Neural cell (in vitro differentiated cells): ENCODE measurements around the gene ITPR2. TPM values are rescaled to one million over a fixed set of nuclear protein-coding genes. Genes with fewer than 3 reads are reported as not detected.

Experiments
- H2AFZ ChIP-seq: fragments of 200-600, 300-800 bp; sonication (generic), shearing (Covaris generic); 2 replicates; pipeline ENCODE4 v1.6.0; 2014; ENCODE audit warnings: low read depth, mild to moderate bottlenecking, antibody characterized with exemption, low read length, moderate library complexity
- H3F3A ChIP-seq: fragments of 200-600 bp; shearing (Covaris generic); 2 replicates; pipeline ENCODE4 v1.6.1; 2016; ENCODE audit warnings: mild to moderate bottlenecking, moderate library complexity, mixed read lengths, antibody characterized with exemption, low read length; ENCODE audit not compliant: insufficient read depth, poor library complexity, severe bottlenecking
- H3K27ac ChIP-seq: fragments of 200-600, 300-800 bp; sonication (generic), shearing (Covaris generic); 2 replicates; pipeline ENCODE4 v1.5.1; 2014; ENCODE audit warnings: mild to moderate bottlenecking, low read length, moderate library complexity
- H3K27me3 ChIP-seq: fragments of 300-800, 200-600 bp; sonication (generic), shearing (Covaris generic); 2 replicates; pipeline ENCODE4 v1.6.0; 2014; ENCODE audit warnings: mild to moderate bottlenecking, low read depth, low read length, moderate library complexity; ENCODE audit not compliant: insufficient read depth
- H3K36me3 ChIP-seq: fragments of 300-800, 200-600 bp; sonication (generic), shearing (Covaris generic); 2 replicates; pipeline ENCODE4 v1.5.1; 2014; ENCODE audit warnings: mild to moderate bottlenecking, antibody characterized with exemption, low read length, moderate library complexity; ENCODE audit not compliant: insufficient read depth
- H3K4me2 ChIP-seq: fragments of 300-800, 200-600 bp; sonication (generic), shearing (Covaris generic); 2 replicates; pipeline ENCODE4 v1.6.0; 2014; ENCODE audit warnings: mild to moderate bottlenecking, low read length
- H3K4me3 ChIP-seq: fragments of 300-800, 200-600 bp; sonication (generic), shearing (Covaris generic); 2 replicates; pipeline ENCODE4 v1.5.1; 2014; ENCODE audit warnings: mild to moderate bottlenecking, low read length, moderate library complexity
- H3K79me2 ChIP-seq: fragments of 200-600 bp; shearing (Covaris generic); replicated peaks from 2 replicates; pipeline ENCODE4 v1.6.0; 2014; ENCODE audit warnings: mild to moderate bottlenecking, low read length, moderate library complexity; ENCODE audit not compliant: insufficient read depth
- H3K9ac ChIP-seq: fragments of 300-800, 200-600 bp; sonication (generic), shearing (Covaris generic); 2 replicates; pipeline ENCODE4 v1.6.1; 2016; ENCODE audit warnings: mild to moderate bottlenecking, low read length, mixed read lengths
- H3K9me2 ChIP-seq: fragments of 200-600 bp; shearing (Covaris generic); 2 replicates; pipeline ENCODE4 v1.6.1; 2016; ENCODE audit warnings: mild to moderate bottlenecking, low read length, mixed read lengths; ENCODE audit not compliant: insufficient read depth
- H3K9me3 ChIP-seq: fragments of 200-600, 300-800 bp; sonication (generic), shearing (Covaris generic); 2 replicates; pipeline ENCODE4 v1.6.1; 2016; ENCODE audit warnings: mild to moderate bottlenecking, mixed run types, low read length, moderate library complexity, mixed read lengths
- H4K20me1 ChIP-seq: fragments of 200-600 bp; shearing (Covaris generic); 2 replicates; pipeline ENCODE4 v1.6.1; 2016; ENCODE audit warnings: mild to moderate bottlenecking, mixed run types; ENCODE audit not compliant: insufficient read depth
- CTCF ChIP-seq: fragments of 450-650 bp; IDR thresholded peaks from 2 replicates; pipeline ENCODE4 v1.5.1; 2014; ENCODE audit warnings: antibody characterized with exemption, mild to moderate bottlenecking, moderate library complexity; ENCODE audit not compliant: poor library complexity, severe bottlenecking
- EP300 ChIP-seq: fragments of 450-650 bp; conservative IDR thresholded peaks from 2 replicates; pipeline ENCODE4 v1.6.1; 2014; ENCODE audit warnings: antibody characterized with exemption, mild to moderate bottlenecking, moderate library complexity; ENCODE audit not compliant: poor library complexity, severe bottlenecking
- EZH2 ChIP-seq: fragments of 200-600, 300-800 bp; shearing (Covaris generic), sonication (generic); IDR thresholded peaks from 2 replicates; pipeline ENCODE4 v1.6.1; 2014; ENCODE audit warnings: antibody characterized with exemption, low read length, borderline replicate concordance, mild to moderate bottlenecking; ENCODE audit not compliant: insufficient read depth, poor library complexity, severe bottlenecking
- MXI1 ChIP-seq: fragments of 450-650 bp; conservative IDR thresholded peaks from 2 replicates; pipeline ENCODE4 v1.6.1; 2014; ENCODE audit warnings: antibody characterized with exemption, mild to moderate bottlenecking; ENCODE audit not compliant: poor library complexity, severe bottlenecking
- POLR2AphosphoS5 ChIP-seq: IDR thresholded peaks from 2 replicates; pipeline ENCODE4 v1.6.1; 2012
- RAD21 ChIP-seq: fragments of 450-650 bp; conservative IDR thresholded peaks from 2 replicates; pipeline ENCODE4 v1.6.1; 2014; ENCODE audit warnings: antibody characterized with exemption, mild to moderate bottlenecking, moderate library complexity
- SMC3 ChIP-seq: fragments of 450-650 bp; conservative IDR thresholded peaks from 2 replicates; pipeline ENCODE4 v1.6.1; 2014; ENCODE audit warnings: antibody characterized with exemption, mild to moderate bottlenecking, moderate library complexity; ENCODE audit not compliant: poor library complexity
- TAF1 ChIP-seq: IDR thresholded peaks from 2 replicates; pipeline ENCODE4 v1.6.1; 2012; ENCODE audit warnings: low read depth
- polyA plus RNA-seq: library from polyadenylated mRNA; depleted of rRNA; stranded (reverse); fragments of >200 nt; gene quantifications from 2 replicates; pipeline ENCODE4 v1.2.3, GENCODE V29; 2014
- TF ChIP-seq, protein P1 (sequence below): IDR thresholded peaks from 2 replicates; pipeline ENCODE4 v1.6.1; 2012; ENCODE audit warnings: borderline replicate concordance

Gene ITPR2
- polyA plus RNA-seq, 1 donor from 2014 or later = 2.0 TPM

DNA sequence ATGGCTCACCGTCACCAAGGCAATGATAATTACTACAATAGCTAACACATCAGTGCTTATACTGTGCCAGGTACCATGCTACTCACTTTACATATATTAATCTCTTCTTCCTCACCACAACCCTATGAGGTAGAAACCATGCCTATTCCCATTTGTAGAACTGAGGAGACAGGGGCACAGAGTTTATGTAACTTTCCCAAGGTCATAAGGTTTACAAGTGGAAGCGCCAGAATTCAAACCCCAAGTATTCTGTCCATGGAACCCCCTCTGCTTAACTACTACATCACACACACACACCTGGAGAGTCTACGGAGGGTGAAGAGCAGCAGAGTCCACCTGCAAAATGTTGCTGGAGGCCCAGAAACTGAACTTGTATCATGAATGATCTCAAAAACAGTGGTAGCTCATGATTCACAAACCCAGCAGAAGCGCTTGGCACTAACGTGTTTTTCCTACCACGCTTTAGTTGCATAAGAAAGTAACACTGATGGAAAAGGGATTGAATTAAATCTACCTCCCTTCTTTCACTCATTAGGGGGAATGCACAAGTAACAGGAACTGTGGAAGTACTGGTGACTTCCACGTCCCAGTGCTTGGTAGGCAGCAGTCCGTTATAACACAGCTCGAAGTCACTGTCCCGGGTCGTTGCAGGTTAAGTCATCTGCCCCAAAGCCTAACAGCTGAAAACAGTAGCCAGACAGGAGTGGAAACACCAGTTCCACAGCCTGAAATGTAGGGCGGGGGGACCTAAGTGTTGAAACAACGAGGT is 2.0 kb downstream of the ITPR2 start:
- no peaks in the 10 kb centered on the region for H3K36me3 ChIP-seq
- H3K9me3 ChIP-seq = no peaks in the 10 kb centered on the region
- no peak overlapping the region for H2AFZ ChIP-seq
- peaks cover 35% of the 10 kb centered on the region for H3K27me3 ChIP-seq
- no peak overlapping the region for H3K27ac ChIP-seq
- H3K4me3 ChIP-seq = no peak overlapping the region
- no peak overlapping the region for H3K4me2 ChIP-seq
- TF ChIP-seq EZH2 (no peak), TAF1 (no peak)
- H3F3A ChIP-seq = no peaks in the 10 kb centered on the region
- no peaks in the 10 kb centered on the region for H3K79me2 ChIP-seq
- no peaks in the 10 kb centered on the region for H3K9me2 ChIP-seq
- no peaks in the 10 kb centered on the region for H4K20me1 ChIP-seq
- H3K9ac ChIP-seq = no peak overlapping the region

GRCh38 chr12:26830363-26830762 is 2.6 kb downstream of the ITPR2 start:
- H3K27ac ChIP-seq = no peak overlapping the region
- no peak overlapping the region for H3K4me3 ChIP-seq
- no peaks in the 10 kb centered on the region for H3K36me3 ChIP-seq
- no peaks in the 10 kb centered on the region for H3K9me3 ChIP-seq
- no peaks in the 10 kb centered on the region for H3F3A ChIP-seq
- H3K79me2 ChIP-seq = no peaks in the 10 kb centered on the region
- no peaks in the 10 kb centered on the region for H4K20me1 ChIP-seq
- H2AFZ ChIP-seq = no peak overlapping the region
- H3K9ac ChIP-seq = no peak overlapping the region
- H3K9me2 ChIP-seq = no peaks in the 10 kb centered on the region
- TF ChIP-seq TAF1 (no peak), CTCF (no peak), EZH2 (no peak), EP300 (no peak), POLR2AphosphoS5 (no peak), MXI1 (no peak), SMC3 (no peak), RAD21 (no peak)
- TF ChIP-seq, protein P1, sequence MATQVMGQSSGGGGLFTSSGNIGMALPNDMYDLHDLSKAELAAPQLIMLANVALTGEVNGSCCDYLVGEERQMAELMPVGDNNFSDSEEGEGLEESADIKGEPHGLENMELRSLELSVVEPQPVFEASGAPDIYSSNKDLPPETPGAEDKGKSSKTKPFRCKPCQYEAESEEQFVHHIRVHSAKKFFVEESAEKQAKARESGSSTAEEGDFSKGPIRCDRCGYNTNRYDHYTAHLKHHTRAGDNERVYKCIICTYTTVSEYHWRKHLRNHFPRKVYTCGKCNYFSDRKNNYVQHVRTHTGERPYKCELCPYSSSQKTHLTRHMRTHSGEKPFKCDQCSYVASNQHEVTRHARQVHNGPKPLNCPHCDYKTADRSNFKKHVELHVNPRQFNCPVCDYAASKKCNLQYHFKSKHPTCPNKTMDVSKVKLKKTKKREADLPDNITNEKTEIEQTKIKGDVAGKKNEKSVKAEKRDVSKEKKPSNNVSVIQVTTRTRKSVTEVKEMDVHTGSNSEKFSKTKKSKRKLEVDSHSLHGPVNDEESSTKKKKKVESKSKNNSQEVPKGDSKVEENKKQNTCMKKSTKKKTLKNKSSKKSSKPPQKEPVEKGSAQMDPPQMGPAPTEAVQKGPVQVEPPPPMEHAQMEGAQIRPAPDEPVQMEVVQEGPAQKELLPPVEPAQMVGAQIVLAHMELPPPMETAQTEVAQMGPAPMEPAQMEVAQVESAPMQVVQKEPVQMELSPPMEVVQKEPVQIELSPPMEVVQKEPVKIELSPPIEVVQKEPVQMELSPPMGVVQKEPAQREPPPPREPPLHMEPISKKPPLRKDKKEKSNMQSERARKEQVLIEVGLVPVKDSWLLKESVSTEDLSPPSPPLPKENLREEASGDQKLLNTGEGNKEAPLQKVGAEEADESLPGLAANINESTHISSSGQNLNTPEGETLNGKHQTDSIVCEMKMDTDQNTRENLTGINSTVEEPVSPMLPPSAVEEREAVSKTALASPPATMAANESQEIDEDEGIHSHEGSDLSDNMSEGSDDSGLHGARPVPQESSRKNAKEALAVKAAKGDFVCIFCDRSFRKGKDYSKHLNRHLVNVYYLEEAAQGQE = no peak
- H3K27me3 ChIP-seq = peaks cover 34% of the 10 kb centered on the region
- no peak overlapping the region for H3K4me2 ChIP-seq
